C1 segment of cervical spinal cord (tissue), 14 donors: ENCODE data around the gene EXOC4.

Experiments used
- DNase-seq, 14 donors: peaks; one replicate each; lab custom pipeline; 2025; lab: John Stamatoyannopoulos, UW

EXOC4 gene

DNA sequence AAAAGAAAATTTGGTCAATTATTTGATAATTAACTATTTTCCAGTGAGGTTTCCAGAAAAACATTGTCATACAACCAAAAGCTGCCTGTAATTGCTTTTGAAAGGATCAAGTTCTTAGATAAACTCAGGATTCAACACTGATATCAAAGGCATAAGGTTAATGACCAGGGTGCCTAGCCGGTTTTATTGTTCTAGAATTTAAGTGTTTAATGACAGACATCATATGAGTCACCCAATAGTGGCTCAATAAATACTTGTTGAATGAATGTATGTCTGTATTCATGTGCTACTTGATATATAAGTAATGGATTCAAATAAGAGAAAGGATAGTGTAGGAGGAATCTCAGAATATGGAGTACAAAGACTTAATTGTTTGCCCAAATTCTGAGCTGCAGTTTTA is 678.2 kb downstream of the EXOC4 start:
- DNase-seq, result no peak

DNA sequence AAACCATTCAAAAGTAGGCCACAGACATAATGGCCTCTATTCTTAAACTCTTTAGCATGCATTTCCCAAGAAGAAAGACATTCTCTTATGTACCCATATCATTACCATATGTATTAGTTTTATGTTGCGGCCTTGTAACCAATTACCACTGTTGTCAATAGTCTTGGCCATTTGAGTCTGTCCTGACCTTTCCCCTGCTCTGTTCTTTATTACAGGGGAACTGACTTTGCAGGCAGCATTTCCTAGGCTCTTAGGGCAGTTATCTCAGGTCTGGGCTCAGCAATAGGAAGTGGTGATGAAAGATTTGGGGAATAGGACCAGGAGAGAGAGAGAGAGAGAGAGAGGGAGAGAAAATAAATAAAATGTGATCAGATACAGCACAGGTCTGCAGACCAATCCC is 679.7 kb downstream of the EXOC4 start:
- DNase-seq, result no peak

DNA sequence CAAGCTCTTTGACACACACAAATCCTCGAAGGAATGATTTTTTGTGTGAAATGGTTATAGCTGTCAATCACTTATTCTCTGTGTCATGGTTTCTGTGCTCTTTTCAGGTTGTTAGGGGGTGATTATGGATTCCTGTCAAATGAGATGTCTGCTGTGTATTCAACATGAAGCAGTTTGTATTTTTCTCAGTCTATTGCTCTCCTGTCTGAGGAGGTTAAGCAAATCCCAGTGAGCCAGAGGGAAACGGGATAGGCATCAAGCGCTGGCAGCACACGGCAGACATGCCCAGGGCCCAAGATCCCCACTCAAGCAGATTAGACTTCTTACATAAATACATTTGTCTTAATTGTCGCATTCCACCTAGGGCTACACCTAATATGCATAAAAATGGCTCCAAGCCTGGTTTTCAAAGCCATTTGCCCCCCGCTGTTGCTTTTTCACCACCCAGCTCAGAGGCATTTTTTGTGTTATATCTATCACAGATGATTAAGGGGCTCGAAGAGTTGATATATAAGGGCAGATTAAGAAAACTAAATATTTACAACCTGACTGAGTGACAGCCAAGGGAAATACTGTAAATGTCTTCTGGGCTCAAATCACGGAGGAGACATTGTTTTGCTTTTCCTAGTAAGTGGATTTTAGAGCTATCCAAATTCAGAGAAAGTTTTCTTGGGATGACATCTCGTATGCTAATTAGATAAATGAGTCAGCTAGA is 681.5 kb downstream of the EXOC4 start:
- DNase-seq, result no peak

DNA sequence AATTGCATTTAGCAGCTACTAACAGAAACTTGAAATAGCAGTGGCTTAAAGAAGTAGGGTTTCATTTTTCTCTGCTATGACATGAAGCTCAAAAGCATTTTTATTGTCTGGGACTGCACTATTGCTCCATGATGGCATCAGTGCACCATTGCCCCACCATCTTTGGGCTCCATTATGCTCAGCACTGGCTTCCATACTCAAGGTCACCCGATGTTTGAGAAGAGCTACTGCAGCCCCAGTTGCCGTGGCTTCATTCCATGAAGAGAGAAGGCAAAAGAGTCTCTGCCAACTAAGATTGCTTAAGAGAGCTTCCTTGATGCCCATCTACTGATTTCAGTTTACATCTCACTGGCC is 682.1 kb downstream of the EXOC4 start:
- DNase-seq, result no peak

DNA sequence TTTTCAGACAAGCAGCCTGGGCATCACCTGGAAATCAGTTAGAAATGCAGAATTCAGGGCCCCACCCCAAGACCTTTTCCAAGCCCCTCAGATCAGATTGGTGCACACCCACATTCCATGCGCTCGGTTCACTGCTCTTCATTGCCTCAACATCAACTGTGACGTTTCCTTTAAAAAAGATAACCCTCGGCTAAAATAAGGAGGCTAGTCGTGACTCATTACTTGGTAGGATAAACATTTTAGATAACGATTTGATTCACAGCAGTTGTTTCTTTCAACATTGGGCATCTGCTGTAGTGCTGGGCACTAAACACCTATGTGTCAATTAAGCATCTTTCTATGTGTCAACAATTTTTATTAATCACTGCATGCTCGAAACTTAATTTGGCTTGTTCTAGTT is 683.2 kb downstream of the EXOC4 start:
- no peak for DNase-seq

DNA sequence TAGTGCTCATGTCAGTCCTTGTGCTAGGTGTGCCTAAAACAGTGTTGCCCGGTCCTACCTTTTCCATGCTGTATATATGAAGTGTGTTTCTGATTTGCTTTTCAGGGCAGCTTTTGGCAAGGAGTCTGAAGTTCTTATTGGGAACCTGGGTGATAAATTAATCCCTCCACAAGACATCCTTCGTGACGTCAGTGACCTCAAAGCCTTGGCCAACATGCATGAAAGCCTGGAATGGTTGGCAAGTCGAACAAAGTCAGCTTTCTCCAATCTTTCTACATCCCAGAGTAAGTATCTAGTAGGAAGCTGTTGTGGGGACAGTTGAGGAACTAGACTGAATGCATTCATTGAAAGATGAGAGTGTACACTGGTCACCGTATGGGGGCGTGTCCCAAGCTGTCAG is 684.9 kb downstream of the EXOC4 start:
- no peak for DNase-seq

DNA sequence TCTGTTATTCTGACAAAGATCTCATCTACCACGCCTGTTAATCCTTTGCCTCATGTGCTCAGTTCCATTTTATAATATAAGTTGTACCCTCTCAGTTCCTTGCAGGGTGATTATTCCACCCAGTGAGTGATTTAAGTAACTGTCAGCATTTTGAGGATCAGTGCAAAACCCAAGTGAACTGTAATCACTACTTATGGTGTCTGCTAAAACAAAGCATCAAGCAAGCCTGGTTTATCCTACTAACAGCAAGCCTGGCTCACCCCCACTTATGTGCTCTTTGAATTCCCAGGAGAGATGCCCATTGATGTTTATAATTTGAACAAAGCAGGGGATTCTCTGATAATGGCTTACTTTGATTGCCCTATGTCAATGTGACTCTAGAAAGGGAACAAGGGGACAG is 687.5 kb downstream of the EXOC4 start:
- DNase-seq, result no peak

DNA sequence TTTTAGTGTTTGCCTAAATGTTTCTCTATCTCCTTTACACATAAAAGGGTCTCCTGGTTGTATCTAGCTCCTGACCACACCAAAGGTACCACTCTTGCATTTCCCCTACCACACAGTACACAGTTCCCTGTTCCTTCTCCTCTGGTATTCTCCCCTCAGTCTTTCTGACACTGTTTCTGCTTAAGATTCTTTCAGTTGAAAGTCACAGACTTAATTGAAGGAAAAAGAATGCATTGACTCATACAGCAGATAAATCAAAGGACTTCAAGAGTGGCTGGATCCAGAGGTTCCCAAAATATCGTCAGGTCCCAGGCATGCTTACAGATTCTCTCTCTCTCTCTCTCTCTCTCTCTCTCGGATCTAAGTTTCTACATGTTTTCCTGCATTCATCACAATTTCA is 688.6 kb downstream of the EXOC4 start:
- DNase-seq, result no peak

DNA sequence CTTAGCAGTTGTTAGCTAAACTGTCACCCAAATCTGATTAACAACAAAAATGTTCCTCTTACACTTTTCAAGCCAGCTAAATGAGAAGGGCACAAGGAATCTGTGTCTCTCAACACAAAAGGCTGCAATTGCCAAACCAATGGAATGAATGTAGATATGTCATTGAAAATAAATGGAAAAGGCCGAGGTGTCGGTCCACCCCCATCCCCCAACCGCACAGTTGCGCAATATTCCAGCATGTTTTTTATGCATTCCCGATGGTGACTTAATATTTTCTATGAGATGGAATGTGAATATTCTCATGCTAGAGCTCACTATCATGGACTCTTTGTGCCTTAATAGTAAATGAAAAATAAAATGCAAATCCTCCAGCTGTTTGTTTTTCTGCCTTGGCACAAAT is 692.6 kb downstream of the EXOC4 start:
- no peak for DNase-seq

DNA sequence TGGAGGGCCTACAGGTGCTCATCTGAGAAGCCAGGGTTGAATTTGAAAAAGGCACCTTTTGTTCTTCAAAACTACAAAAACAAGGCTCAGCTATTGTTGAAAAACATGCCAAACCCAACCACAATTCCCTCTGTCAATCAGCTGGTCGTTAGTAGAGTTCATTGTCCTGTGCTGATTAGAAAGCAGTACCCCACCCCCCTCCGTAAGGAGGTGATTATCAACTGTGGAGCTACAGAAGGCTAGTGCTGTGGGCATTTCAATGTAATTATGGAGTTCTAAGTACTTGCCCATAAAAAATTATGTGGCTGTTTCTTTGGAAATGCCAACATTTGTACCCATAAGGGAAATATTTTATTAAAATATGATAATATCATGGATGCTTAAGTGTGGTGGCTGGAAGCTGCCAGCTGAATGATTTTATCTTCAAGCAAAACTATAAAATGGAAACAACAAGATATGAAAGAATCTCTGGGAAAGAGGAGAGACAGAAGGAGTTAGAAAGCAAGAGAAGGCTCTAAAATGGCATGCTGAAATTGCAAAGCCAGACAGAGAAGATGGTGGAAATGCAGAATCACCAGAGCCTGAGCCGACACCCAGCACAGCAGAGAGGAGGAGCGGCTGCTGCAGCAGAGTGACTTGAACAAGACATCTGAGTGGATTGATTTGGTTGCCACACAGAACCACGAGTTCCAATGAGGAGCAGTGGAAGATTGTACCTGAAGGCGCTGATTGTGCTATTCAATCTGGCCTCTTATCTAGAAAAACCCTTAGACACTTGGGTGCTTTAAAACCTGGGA is 694.8 kb downstream of the EXOC4 start:
- DNase-seq, result no peak

DNA sequence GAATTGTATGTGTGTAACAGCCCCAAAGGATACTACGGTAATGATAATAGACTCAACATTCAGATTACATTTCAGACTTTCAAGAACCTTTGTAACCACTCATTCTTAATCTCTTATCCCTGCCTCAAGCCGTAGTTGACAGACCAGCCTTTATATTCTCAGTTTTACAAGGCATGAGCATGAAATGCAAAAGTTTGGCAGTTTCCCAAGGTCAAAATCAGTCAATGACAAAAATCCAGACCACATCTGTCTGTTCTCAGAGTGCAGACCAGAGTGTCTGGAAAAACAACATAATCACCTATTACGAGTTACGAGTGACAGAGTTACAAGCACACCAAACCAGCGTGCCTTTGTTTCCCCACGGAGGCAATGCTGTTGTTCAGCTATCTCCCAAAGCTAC is 695.7 kb downstream of the EXOC4 start:
- no peak for DNase-seq

DNA sequence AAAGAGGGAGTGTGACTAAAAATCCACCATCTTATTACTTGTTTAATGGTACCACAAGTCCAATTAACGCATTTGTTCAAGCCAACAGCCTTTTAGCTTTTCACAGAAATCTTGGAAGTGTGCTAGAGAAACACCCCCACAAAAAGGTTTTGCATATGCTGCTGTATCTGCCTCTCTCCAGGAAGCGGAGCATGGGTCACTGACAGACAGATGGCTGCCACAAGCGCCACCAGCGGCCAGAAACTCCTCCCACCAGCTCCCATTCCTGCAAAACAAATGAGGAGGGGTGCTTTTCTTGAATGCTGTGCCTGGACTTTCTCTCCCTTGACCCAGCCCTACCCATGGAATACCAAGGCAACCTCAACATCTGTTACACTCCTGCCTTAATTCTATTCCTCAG is 698.0 kb downstream of the EXOC4 start:
- DNase-seq, result peak in 1 of 14 donors; percentile 68

DNA sequence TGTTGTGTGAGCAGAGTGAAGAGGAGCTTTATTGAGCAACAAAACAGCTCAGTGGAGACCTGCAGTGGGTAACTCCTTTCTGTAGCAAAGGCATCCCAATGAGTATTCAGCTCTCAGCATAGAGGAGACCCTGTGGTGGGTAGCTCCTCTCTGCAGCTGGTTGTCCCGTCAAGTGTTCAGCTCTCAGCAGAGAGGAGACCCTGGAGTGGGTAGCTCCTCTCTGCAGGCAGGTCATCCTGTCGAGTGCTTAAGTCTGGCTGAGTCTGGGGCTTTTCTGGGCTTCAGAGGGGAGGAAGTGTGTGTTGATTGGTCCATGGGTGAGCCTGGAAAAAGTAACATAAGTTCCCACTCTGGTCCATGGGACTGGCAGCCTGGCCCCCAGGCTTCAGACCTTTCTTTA is 702.3 kb downstream of the EXOC4 start:
- DNase-seq, result no peak

DNA sequence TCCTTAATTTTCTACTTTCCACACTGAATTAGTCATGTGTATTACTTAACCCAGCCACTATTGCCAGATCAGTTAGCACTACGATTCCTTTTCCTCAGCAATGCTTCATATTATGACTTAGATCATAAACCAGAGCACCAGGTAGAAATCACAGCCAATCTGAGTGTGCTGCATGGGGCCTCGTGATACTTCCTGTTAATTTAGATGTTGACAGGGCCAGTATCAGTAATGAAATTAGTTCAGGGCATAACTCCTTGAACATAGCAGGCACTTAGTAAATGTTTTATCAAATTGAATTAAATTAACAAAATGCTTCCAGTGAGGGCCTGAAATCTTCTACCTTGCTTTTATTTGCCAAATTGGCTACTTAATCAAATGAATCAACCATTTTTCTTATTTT is 705.0 kb downstream of the EXOC4 start:
- DNase-seq, result no peak

DNA sequence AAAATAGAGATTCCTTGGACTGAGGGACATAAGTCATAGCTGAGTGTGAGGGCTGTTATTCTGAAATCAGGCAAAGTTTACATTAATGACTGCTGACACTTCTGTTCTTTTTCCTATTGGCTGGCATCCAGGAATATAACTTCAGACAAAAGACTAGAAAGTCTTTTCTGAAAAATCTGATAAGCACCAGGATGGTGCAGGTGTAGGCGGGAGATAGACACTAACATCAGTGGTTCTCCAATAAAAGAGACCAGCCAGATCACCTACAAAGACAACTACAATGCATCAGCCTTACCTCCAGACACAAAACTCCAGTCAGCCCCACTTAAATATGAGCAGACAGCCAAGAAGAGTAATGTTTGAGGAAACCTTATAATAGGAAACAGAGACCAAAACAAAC is 705.9 kb downstream of the EXOC4 start:
- DNase-seq, result no peak

DNA sequence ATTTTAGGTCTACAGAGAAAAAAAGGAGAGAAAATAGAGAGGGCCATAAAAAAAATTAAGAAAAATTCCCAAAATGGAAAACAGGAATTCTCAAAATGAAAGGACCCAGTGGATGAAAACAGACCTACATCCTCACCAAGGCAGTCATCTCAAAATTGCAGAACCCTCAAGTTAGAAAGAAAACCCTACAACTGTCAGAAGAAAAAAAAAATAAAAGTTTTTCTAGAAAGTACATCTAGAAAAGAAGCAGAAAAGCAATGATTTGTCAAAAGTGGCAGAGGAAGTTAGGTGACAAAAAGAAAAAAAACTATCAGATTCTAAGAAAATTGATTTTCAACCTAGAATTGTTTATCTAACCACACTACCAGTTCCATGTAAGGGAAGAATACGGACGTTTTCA is 706.6 kb downstream of the EXOC4 start:
- no peak for DNase-seq

DNA sequence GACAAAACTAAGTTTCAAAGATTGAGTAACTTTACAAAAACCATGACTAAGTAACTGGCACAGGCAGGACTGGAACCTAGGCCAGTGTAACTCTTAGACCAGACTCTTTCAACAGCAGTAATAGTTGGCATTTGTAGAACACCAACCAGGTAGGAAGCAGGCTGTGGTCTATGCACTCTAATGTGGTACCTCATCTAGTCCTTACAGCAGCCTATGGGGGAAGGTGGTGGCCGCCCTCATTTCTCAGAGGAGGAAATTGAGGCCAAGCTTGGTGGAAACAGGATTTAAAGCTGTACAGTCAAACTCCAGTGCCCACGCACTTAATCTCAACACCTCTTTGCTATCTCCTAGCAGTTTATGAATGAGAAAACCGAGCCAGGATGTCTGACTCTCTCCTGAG is 708.8 kb downstream of the EXOC4 start:
- no peak for DNase-seq

DNA sequence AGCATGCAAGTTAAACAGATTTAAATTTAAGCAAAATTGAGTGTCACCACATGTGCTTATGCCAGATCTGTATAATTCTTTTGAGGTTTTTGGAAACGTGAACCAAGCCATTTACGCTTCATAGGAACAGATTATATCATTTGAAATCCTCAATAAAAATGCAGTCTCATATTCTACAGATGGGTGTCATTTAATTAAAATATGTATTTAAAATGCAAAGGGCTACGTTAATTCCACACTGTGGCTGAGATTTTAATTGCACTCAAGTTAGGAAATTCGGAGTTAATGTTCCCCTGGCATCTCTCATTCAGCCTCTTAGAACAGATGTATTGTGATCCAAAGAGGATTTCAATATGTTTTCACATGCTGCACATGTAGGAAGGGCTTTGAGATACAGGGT is 709.8 kb downstream of the EXOC4 start:
- no peak for DNase-seq

DNA sequence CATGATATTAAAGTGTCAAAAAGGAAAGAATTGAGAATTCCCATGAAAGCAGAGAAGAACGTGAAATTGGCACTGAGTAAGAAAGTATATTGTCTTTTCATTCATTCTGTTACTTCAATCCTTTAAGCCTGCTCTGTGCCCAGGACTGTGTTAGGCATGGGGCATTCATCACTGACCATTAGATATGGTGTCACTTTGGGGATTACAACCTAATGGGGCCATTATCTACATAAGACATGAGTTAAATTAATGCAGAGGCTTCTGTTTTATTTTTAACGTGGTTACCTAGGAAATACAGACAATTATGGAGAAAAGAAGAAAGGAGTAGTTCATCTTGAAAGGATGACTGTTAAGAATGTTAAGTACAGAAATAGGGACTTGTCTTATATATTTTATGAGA is 710.8 kb downstream of the EXOC4 start:
- no peak for DNase-seq

DNA sequence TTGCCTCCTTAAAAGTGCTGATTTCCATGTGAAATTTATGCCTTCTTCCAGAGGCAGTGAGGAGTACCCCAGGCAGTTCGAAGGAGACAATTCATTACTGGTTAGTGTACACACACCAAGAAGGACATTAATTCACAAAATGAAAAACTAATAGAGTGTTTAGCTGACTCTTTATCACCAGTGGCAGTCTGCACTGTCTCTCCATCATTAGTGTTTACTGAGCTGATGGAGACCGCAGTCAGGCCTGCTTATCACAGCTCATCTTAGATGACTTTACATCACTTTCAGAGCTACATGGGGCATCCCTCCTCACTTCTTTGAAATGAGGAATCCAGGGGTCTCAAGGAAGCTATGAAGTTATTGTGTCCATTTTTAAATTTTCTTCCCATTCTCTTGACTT is 718.7 kb downstream of the EXOC4 start:
- DNase-seq, result no peak

DNA sequence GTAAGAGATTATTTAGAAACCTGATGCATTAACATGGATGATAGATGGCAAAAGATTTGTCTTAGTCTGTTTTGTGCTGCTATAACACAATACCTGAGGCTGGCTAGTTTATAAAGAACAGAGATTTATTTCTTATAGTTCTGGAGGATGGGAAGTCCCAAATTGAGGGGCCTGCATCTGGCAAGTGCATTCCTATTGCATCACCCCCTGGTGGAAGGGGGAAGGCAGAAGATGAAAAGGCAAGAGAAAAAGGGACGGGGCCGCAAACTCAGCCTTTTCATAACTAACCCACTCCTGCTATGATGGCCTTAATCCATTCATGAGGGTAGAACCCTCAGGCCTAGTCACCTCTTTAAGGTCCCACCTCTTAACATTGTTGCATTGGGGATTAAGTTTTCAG is 720.8 kb downstream of the EXOC4 start:
- DNase-seq, result no peak

DNA sequence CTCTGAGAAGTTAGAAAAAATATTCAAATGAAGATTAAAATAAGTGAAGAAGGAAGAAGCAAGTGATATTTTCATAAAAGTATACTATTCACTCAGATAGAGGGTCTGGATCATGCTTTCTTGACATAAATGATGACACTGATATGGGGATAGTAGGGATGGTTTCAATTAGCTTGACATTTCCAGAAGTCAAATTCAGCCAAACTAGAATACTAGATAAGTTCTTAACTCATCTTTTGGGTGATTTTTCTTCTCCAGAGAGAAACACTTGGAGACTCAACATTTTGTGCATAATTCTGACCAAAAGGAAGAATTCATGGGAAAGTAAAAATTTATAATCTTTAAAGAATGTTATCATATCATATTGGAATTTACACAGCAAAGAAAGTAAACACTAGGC is 722.3 kb downstream of the EXOC4 start:
- no peak for DNase-seq

DNA sequence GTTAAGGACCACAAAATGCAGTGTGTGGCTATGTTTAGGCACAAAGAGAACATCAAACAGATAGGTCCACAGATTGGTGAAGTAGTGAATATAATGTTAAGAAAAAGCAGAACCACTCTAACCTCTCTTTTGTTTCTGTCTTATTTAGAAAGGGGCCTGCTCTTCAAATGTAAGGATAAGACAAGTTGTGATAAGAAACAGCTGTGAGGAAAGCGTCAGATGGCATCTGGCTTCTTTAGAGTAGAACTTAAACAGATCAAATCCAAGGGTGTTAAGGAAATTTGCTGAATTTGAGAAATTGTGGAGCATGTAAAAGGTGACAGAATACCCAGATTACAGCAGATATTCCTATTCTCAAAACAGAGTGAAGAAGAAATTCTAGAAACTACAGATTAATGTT is 723.3 kb downstream of the EXOC4 start:
- no peak for DNase-seq
